GM13976 (cell line): ENCODE data around the gene PGAM5.

ENCODE experiments used
- DNase-seq: peaks from one replicate; pipeline ENCODE4 v3.0.0; 2012; ENCODE audit warnings: low spot score
- in situ Hi-C: fragments of 300-500 bp; cut with MboI; formaldehyde crosslinking; loops from one replicate; pipeline ENCODE4 v1.12.0; 2022; ENCODE audit warnings: low sequenced_read_pairs, mixed read lengths, inconsistent platforms; ENCODE audit not compliant: unreplicated experiment
- TF ChIP-seq, protein P1 (sequence below): IDR thresholded peaks from 2 replicates; pipeline ENCODE4 v1.5.1; 2012; ENCODE audit warnings: borderline replicate concordance, mild to moderate bottlenecking; ENCODE audit not compliant: insufficient read depth; ENCODE audit errors: extremely low read depth, missing control alignments, control extremely low read depth

Gene PGAM5

DNA sequence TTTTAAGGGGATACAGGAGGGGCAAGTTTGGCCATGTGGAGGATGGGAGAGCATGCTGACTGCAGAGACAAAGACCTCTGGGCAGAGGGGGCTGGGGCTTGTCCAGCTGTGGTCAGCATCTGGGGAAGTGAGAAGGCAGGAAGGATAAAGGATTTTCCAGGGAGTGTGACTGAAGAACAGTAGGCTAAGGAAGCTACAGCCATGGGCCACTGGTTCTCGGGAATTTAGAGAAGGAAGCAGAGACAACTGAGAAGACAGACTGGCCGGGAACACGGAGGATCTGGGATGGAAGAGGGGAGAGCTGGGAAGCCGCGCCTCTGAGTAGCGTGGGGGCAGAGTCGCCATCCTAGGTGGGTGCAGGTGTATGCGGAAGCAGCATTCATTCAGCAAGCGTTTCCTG, 7.0 kb upstream of the PGAM5 start:
- TF ChIP-seq, protein P1, sequence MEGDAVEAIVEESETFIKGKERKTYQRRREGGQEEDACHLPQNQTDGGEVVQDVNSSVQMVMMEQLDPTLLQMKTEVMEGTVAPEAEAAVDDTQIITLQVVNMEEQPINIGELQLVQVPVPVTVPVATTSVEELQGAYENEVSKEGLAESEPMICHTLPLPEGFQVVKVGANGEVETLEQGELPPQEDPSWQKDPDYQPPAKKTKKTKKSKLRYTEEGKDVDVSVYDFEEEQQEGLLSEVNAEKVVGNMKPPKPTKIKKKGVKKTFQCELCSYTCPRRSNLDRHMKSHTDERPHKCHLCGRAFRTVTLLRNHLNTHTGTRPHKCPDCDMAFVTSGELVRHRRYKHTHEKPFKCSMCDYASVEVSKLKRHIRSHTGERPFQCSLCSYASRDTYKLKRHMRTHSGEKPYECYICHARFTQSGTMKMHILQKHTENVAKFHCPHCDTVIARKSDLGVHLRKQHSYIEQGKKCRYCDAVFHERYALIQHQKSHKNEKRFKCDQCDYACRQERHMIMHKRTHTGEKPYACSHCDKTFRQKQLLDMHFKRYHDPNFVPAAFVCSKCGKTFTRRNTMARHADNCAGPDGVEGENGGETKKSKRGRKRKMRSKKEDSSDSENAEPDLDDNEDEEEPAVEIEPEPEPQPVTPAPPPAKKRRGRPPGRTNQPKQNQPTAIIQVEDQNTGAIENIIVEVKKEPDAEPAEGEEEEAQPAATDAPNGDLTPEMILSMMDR: no peak
- in situ Hi-C loops: no loop called here
- no peak for DNase-seq

DNA sequence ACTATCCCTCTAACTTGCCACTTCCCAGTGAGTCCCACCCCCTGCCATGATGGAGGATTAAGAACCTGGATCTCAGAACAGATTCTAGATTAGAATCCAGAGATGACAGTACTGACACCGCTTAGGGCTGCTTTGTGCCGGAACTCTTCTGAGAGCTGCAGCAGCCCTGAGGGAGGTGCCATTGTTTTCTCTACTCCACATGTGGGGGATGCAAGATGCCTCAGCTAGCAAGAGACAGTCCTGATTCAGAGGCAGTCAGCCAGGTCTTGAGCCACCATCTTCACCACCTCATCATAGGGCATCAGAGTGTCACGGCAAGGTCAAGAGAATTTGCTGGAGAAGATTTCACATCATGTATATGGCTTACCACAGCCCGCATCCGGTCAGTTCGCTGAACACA, 3.4 kb upstream of the PGAM5 start:
- no peak for DNase-seq
- in situ Hi-C loops: no loop called here
- TF ChIP-seq, protein P1: no peak

DNA sequence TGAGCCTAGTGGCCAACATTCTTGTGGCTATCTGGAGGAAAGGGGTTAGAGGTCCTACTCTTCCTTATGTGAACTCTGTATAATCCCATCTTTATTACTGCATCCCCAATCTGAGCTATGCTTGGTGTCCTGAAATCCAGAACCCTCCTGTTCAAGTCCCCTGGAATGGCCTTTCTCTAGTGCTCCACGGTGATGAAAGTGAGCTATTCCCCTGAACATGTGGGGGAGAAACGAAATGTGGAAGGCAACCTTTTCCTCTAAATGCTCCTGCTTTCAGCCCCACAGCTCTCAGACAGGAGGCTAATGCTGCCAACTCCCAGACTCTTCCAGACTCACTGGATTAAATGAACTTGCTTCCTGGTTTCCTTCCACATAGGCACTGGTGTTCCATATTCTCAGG, 2.5 kb upstream of the PGAM5 start:
- TF ChIP-seq, protein P1: no peak
- DNase-seq: no peak
- in situ Hi-C loops: no loop called here

DNA sequence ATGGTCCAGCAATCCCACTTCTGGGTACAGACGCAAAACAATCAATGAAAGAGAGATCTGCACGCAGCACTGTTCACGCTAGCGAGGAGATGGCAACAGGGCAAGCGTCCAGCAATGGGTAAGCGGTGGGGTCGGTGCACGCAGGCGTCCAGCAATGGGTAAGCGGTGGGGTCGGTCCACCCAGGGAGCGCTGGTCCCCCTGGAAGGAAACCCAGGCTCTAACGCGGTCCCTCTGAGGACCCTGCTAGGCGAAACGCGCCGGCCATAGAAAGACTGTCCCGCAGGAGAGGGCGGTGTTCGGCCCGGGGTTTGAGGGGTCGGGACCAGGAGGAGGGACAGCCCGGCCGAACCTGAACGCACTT, 618 bp upstream of the PGAM5 start:
- DNase-seq: no peak
- in situ Hi-C loops: no loop called here
- TF ChIP-seq, protein P1: no peak

DNA sequence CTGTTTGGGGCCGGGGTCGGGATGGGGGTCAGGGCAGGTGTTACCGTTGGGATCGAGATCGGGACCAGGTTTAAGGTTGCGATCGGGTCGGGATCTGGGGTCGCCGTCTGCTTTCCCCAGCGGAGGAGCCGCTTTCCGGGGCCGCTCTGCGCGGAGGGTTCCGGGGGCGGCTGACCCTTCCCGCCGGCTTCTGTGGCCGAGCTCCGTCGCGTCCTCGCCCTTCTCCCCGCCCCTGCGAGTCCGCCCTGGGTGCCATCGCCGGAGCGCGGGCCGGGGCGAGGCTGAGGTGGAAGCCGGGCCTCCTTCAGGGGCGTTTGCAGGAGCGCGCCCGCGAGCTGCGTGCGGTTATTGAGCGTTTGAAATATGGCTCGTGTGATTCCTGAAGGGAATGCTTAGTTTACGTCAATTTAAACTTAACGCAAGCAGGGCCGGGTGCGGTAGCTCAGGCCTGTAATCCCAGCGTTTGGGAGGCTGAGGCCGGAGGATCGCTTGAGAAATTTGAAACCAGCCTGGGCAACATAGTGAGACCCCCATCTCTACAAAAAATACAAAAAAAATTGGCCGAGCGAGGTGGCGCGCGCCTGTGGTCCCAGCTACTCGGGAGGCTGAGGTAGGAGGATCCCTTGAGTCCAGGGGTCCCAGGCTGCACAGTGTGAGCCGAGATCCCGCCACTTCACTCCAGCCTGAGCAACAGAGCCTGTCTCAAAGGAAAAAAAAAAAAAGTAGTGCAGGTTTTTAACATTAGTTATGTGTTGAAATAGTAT, 620 bp downstream of the PGAM5 start:
- DNase-seq: no peak
- TF ChIP-seq, protein P1: no peak
- in situ Hi-C loops: no loop called here

DNA sequence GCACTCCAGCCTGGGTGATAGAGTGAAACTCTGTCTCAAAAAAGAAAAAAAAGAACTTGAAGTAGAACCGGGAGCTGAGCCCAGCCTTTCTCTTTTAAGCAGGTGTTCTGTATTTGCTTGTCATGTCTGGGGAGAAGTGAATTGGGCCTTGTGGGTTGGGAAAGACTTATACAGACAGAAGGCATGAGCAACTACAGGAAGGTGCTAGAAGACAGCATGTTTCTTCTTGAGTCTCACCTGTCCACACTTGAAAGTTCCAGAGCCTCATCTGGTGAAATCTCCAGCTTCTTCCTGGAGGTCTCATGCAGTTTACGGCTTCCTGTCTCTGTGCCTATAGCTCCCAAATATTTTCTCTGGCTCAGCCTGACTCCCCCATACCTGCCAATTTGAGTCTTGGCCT, 2.5 kb downstream of the PGAM5 start:
- in situ Hi-C loops: no loop called here

DNA sequence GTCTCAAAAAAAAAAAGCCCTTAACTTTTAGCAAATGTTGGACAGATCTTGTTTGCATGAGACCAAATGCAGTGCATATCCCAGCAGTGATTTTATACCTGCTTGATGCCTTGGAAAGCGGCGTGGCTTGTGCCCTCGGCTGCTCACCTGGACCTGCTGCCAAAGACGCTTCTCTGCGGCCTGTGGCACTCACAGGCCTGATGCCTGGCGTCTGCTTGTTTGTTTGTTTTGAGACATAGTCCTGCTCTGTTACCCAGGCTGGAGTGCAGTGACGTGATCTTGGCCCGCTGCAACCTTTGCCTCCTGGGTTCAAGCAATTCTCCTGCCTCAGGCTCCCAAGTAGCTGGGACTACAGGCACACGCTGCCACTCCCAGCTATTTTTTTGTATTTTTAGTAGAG, 5.2 kb downstream of the PGAM5 start:
- in situ Hi-C loops: no loop called here
- DNase-seq: no peak
- TF ChIP-seq, protein P1: no peak

More for the DNA sequence above, 2.5 kb downstream of the PGAM5 start:
- TF ChIP-seq, protein P1: no peak
- no peak for DNase-seq
